ENCODE data around the gene LACTB.

Gene LACTB

GRCh38 chr15:63134245-63134985 lies 12.8 kb downstream of the LACTB start:
- DNase-seq: no peak

DNA sequence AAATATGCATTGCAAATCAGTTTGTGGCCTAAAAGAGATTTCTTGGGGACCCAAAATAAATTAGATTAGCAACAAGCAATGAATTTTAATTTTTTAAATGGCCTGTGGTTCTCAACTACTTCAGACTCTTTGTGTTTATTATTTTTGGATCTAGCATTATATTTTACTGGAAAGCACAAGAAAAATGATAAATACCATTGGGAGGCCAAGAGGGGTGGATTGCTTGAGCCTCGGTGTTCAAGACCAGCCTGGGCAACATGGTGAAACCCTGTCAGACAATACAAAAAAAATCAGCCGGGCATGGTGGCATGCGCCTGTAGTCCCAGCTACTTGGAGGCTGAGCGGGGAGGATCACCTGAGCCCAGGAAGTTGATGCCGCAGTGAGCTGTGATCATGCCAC lies 13.6 kb downstream of the LACTB start:
- DNase-seq: no peak

DNA sequence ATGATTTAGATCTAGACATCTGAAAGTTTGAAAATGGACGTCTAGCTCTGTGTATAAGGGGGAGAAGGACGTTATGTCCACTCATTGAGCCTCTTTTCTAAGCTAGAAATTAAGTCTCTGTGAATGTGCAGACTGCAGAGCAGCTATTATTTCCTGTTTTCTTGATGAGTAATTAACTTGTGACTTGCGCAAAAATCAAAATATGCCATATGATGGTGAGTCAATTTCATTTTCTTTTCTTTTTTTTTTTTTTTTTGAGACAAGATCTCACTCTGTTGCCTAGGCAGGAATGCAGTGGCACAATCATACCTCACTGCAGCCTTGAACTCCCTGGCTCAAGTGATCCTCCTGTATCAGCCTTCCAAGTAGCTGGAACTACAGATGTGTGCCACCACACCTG lies 14.1 kb downstream of the LACTB start:
- no peak for DNase-seq

DNA sequence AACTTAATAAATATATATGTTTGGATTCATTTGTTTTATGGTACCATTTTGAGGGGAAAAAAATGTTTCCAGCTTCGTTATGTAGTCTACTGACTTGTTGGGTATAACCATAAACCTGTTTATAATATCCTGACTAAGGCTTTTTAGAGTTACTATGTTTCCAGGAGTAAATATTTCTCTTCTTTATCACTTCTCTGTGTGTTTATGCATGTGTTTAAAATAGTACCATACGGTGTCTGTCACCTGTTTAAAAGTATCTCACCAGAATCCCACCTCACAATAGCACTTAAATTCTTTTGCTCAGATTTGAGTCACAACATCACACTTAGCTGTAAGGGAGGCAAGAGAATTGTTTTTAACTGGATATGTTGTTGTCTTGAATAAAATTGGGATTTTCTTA lies 15.1 kb downstream of the LACTB start:
- no peak for DNase-seq

GRCh38 chr15:63140936-63141335 lies 19.3 kb downstream of the LACTB start:
- DNase-seq: no peak

DNA sequence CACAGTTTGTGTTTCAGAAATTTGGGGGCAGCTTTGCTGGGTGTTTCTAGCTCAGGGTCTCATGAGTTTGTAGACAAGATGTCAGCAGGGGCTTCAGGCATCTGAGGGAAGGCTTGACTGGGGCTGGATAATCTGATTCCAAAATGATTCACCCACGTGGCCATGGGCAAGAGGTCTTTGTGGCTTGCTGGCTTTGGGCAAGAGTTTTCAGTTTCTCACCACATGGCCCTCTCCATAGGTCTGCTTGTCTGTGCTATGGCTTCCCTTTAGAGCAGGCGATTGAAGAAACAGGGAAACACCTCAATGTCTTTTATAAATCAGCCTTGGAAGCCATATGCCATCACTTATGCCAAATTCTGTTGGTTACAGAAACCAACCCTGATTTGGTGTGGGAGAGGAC lies 23.8 kb downstream of the LACTB start:
- DNase-seq: no peak

DNA sequence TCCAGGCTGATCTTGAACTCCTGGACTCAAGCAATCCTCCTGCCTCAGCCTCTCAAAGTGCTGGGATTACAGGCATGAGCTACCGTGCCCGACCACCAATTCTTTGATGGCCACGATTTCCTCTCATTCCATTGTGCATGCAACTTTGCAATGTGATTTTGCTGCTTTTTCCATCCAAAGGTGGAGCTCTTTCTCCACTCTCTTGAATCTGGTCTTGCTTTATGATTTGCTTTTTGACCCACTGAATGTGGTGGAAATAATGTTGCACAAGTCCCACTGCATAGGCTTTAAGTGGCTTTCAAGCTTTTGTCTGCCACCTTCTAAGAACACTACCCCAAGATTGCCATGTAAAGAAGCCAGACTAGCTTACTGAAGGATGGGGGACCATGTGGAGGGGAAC lies 25.0 kb downstream of the LACTB start:
- no peak for DNase-seq

DNA sequence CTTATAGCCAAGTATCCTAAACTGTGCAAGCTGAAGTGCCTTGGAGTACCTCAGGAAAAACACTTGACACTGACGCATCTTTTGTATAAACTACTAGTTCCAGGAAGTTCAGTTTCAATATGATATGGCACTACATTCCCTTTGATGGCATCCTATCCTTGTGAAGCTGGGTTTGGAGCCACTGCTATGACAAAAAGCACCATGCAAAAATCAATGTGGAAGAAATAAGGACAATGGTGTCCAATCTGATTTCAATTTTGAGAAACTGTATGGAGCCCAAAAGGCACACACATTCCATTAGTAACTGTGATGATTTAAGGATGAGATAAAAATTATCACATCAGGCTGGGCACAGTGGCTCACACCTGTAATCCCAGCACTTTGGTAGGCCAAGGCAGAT lies 30.0 kb downstream of the LACTB start:
- DNase-seq: no peak

DNA sequence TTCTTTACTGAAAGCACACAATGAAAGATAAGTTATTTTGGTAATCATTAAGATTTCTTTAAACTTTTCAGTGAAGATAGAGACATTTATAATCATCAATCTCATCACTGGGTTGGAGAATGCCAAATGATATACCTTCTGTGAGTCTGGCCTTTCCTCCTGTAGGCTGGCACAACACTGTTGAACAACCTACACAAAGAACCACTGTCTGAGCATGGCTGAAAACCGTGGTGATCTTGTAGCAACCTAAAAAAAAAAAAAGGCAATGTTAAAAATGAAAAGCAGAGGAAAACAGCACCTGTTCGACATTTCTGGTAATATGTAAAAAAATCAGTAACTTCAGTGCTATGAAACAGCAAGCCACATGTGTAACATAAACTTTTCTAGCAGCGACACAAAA lies 33.8 kb downstream of the LACTB start:
- no peak for DNase-seq

- no peak for DNase-seq
These were observed 34.5 kb downstream of the LACTB start for GRCh38 chr15:63156086-63156710.

- peak; percentile 60 for DNase-seq
These were observed 35.1 kb downstream of the LACTB start for GRCh38 chr15:63156755-63157117.

DNA sequence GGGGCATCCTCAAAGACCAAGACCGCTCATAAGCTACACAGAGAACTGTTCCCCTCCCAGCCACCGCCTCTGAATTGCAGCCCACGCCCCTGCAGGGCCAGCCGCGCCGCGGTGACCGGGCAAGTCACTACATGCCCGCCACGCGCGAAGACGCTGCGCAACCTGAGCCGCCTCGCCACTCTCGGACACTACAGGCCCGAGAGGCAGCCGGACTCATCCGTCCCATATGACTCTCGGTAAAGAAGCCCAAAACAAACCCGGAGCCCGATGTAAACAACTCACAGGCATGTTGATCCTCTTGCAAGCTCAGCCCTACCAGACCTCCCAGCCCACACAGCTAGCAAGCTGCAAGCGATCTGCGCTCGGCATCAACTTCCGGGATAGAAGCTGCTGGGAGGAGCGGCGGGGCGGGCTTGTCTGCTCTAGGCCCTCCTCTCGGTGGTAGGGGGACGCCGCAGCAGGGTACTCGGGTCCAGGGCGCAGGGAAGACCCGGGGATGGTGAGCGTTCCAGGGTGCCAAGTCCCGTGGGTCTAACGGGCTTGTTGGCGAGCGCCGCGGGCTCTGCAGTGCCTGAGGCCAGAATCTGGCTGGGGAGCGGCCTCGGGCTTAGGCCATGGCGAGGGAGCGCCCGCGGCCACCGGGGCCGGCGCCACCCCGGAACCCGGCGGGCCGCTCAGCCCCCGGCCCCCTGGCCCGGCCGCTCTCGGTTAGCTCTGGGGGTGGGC lies 35.6 kb downstream of the LACTB start, which contains the start of gene RPS27L:
Gene RPS27L, minus strand, starts transcription at position 360 of the 726 bp plus-strand sequence. Its CDS starts 72 bp downstream, at position 288.
- DNase-seq: peak; percentile 98

DNA sequence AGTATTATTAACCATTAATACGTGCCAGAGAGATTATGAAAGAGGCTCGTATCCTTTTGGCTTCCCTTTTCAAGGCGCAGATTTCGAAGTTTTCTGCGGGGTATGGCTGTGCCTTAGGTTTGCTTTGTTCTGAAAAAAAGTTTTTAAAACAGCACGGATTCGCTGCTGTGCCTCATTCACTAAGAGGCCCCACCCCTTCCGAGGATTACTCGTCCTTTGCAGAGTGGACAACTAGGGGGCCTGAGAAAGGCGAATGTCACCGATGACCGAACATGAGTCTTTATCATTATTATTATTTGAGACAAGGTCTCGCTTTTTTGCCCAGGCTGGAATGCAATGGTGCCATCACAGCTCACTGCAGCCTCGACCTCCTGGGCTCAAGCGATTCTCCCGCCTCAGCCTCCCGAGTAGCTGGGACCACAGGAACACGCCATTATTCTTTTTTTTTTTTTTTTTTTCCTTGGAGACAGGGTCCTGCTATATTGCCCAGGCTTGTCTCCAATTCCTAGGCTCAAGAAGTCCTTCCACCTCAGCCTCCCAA lies 36.3 kb downstream of the LACTB start:
- peak; percentile 84 for DNase-seq

- DNase-seq: no peak
These were observed 39.0 kb downstream of the LACTB start for GRCh38 chr15:63160638-63161037.

DNA sequence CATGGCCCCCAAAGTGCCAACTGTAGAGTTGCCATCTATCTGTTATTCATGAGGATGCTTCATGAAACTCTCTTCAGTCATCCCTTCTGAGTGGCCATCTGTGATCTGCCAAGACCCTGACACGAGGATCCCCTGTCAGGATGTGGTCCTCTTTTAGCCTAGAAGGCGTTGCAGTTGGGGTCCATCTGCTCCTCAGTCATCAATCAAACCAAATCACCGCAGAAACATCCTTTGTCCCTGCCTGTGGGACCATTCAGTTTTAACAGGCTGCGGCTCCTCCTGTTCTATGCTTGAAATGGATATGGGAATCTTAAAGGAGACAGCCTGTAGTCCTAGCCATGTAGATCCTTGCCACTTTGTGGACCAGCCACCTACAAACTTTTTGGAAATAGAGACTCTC lies 41.6 kb downstream of the LACTB start:
- DNase-seq: no peak

- DNase-seq: no peak
These were observed 43.7 kb downstream of the LACTB start for GRCh38 chr15:63165166-63165859.

DNA sequence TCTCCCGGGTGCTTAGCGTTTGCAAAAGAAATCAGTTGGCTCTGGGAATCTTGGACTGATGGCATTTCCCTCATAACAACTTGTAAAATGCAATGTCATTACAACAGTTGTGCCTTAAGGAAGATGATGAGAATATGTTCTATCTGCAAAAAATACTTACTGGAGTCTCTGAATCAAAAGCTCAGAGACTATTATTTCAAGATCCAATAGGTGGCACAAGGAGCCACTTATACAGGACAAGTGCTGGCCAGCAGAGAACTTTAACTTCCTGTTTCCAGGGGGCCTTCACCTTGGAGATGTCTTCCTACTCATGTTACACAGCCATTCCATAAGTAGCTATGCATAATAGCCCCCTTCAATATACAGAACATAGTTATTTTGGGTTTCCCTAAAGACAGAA lies 44.6 kb downstream of the LACTB start:
- DNase-seq: no peak

DNA sequence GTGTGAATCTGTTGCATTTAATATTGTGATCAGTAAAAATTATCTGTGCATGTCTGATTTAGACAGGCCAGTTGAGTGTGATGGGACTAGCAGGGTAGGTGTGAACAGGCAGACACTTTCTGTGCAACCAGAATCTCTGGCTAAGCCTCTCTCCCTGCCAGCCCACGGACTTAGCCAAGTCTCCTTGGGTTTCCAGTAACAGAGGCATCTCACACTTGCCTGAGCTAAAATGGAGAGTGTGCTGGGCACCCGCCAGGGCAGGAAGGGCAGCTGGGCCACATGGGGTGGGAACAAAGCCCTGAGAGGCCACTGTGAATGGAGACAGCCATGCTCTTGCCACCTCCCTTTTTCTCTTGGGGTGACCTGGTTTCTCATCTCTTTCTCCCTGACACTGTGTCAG lies 48.1 kb downstream of the LACTB start:
- DNase-seq: no peak

DNA sequence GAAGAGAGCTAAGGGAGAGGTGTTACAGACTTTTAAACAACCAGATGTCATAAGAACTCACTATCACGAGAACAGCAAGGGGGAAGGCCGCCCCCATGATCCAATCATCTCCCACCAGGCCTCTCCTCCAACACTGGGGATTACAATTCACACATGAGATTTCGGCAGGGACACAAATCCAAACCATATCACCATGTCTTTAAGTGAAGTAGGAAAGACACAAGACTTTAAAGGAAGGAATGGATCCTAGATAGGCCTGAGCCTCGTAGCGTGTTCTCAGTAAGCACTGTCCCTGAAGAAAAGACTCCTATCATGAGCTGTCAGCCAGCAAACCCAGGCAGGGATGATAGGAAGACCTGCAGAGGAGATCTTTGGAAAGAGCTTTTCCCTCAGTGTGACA lies 50.7 kb downstream of the LACTB start:
- no peak for DNase-seq

DNA sequence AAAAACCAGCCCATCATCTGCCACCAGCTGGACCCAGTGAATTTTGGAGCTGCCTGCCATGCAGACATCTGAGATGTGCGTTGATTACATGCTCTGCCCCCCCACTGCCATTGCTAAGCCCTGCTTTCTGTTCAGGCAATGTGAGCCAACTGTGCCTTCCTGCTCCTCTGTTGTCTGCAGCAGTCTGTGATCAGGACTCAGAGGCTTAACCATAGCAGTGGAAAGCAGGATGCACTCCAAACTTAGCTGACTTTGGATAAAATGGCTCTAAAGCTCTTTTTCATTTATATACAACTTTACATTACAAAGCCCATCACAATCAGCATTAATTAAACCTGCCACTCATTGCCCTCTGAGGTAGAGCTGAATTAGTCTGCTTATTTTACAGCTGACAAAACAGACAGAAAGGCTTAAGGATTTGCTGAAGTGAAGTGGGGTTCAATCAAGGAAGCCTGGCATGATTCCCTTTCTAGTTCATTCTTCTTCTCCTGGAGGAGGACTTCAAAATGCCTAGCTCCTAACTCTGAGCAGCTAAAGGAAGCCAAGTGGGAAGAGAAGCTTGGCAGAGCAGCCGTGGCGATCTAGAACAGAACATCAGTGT lies 51.3 kb downstream of the LACTB start:
- DNase-seq: no peak

GRCh38 chr15:63176302-63176701 lies 54.6 kb downstream of the LACTB start:
- no peak for DNase-seq

DNA sequence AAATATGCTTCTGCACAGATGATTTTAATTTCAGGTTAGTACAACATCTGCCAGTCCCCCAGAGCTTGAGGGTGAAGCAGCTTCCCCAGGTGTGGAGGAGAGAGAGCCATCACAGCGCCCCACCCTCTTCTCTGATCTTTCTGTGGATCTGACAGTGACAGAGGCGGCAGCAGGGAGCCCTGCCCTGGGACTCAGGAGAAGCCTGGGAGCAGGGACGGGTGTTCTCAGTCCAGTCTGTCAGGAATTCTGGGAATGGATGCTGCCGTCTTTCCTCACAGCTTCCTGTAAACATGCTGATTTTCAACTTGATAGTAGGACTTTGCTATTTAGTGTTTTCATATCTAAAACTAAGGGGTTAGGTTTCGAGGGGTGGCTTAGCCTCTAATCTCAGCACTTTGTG lies 56.4 kb downstream of the LACTB start:
- DNase-seq: peak; percentile 78

- DNase-seq: no peak
These were observed 59.1 kb downstream of the LACTB start for GRCh38 chr15:63180746-63181145.

All from islet precursor cell (in vitro differentiated cells).